ENCODE measurements around the gene GSK3B.
"Not testable (repeated sequence)": the region's sequence is repeated elsewhere in the genome, so short reads cannot be mapped to it uniquely, and the experiment has no call there.

GSK3B gene

DNA sequence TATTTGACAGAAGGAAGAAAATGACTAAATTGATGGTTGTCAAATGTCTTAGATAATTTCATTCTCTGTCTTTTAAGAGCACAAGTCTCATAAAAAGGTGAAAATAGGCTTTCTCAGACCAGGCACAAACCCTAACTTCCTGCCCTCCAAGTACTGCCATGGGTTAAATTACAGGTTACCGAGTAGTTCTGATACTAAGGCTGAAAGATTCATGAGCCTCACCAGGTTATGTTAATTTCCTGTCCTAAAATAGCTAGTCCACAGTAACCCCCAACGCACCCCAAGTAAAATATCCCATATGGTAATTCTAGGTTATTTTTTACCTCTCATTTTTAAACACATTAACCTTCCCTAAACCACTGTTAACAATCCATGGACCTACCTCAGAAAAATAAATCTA, 42.0 kb downstream of the GSK3B start:
- no peak for DNase-seq

DNA sequence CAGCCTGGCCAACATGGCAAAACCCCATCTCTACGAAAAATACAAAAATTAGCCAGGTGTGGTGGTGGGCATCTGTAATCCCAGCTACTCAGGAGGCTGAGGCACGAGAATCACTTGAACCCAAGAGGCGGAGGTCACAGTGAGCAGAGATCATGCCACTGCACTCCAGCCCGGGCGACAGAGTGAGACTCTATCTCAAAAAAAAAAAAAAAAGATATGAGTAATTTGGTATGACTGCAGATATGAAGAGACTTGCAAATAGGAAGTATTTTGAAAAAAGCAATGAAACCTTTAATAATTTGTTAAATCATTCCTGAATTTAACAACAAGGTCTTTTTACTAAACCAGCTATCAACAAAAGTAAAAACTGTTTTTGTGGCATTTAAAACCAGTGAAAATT, 42.7 kb downstream of the GSK3B start:
- DNase-seq, result not testable (repeated sequence)

DNA sequence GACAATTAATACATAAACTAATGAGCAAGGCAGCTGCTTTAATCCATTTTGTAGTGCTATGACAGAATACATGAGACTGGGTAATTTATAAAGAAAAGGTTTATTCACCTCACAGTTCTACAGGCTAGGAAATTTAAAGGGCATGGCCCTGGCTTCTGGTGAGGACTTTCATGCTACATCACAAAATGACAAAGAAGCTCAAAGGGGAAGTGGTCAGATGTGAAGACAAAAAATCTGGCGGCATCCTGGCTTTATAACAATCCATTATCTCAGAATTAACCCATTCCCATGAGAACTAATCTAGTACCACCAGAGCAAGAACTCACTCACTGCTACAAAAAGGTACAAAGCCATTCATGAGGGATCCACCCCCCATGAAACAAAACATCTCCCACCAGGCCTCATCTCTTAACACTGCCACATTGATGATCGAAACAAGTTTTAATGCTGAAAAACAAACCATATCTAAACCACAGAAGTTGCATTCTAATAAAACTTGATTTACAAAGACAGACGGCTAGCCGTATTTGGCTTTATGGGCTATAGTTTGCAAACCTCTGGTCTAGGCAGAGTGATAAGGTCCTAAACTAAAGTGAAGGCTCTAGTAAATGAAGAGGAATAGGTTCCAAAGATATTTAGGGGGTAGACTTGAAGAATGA, 44.2 kb downstream of the GSK3B start:
- no peak for DNase-seq

DNA sequence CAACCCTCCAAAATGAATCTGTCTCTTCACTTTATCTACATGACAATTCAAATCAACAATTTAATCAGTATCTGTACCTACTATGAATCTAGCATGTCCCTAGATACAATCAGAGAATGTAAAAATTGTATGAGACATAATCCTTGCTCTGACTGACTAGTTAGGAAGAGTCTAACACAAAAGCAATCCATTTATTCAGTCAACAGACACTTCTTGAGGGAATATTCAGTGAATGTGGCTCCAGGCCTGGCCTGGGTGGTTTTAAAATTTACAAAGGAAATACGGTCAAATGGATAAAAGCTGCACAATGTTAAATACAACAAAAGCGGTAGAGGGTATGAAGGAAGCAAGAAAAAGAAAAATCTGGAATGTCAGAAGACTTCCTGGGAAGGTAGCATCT, 45.2 kb downstream of the GSK3B start:
- DNase-seq, result no peak

DNA sequence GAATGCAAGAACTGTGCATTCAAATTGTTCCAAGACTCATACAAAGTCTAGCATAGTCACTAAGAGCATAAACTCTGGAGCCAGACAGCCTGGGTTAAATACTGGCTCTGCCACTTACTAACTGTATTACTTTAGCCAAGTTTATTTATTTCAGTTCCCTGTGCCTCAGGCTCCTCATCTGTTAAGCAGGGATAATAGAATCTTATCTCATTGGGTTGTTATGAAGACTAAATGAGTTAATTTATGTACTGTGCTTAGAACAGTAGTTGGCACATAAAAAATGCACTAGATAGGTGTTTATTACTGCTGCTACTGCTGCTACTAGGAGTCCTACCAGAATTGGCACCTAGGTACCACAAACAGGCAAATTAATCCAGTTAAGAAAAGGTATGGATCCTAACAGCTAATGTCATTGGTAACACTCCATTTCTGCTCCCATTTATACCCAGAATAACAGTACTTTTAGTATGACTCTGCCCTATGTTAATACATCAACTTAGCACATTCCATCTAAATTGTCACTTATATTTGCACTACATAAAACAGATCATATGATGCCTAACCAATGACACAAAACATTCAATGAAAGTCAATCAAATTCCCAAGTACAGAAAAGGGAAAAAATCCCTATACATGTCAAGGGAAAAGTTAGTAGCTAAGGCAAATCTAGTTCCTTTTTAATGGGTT, 45.7 kb downstream of the GSK3B start:
- no peak for DNase-seq

DNA sequence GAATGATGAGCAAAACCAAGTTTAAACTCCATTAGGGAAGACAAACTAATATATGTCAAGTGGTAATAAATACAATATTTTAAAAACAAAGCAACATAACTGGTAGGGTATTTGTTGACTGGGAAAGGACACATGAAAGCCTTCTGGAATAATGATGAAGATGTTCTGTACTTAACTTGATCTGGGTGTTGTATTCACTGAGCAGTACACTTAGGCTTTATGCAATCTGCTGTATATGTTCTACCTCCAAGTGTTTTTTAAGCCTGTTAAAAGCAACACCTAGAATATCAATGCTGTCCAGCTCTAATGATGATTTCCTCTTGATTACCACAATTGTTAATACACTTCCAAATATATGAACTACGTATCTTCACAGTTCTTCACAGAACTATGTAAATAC, 46.6 kb downstream of the GSK3B start:
- DNase-seq, result no peak

DNA sequence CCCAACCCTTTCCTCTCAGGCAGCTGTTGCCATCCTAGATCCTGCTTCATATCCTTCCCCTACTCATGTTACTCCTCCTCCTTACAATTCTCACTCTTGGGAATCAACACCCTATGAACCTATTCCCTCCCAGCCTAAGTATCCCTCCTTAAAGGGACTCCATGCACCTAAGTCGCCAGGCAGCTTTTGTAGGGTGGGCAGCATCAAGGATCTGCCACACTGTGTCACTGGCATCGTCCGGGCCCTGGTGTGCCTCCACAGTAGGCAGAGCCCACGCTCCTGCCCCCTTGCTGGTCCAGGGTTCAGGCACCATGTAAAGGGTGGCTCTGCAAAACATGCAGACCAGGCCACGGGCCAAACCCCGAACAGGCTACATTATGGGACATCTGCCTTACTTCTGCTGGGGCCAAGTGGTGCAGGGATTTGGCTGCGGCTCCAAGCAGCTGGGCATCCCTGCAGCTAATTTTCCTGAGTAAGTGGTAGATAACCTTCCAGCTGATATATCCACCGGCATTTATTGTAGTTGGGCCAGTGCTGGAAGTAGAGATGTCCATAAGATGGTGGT, 53.4 kb downstream of the GSK3B start:
- DNase-seq, result no peak

DNA sequence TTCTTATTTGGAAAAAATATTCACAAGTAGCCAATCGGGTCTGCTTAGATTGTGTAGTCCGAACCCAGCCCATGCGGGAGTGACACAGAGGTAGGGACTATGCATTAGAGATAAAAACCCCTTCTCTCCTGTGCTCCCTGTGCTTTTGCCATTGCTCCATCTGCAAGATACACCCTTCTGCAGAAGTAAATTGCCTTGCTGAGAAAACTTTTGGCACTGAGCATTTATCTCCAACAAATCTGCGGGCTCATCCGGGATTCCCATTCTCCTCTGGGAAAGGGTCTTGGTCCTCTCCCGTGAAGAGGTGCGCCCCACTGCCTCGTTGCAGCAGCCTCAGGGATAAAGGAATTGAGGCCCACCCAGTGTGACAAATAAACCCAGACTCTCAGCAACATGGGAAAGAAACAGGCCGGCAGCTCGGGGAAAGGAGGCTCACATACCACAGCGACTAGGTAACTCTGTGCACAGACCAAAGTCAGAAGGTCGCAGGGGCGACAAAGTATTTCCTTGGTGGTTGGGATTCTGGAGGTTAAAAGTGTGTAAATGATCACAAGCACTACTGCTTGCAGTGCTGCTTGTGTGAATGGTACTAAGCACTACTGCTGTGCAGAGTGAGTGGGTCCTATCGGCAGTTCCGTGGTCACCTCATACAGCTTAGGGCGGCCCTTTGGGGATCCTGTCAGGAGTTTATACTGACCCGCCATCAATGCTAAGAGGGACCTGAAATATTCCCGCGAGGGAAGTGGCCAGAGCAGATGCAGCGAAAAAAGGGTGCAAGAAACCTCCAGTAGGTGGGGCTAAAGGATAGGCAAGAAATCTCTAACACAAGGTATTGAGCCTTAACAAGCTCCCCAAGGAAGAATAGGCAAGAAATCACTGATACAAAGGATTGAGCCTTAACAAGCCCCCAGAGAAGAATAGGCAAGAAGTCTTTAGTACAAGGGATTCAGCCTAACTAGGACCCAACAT, 54.3 kb downstream of the GSK3B start:
- no peak for DNase-seq

DNA sequence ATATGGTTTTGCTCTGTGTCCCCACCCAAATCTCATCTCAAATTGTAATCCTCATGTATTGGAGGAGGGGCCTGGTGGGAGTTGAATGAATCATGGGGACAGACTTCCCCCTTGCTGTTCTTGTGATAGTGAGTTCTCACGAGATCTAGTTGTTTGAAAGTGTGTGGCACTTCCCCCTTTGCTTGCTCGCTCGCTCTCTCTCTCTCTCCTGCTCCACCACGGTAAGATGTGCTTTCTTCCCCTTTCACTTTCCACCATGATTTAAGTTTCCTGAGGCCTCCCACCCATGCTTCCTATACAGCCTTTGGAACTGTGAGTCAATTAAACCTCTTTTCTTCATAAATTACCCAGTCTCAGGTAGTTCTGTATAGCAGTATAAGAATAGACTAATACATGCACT, 60.7 kb downstream of the GSK3B start:
- no peak for DNase-seq

DNA sequence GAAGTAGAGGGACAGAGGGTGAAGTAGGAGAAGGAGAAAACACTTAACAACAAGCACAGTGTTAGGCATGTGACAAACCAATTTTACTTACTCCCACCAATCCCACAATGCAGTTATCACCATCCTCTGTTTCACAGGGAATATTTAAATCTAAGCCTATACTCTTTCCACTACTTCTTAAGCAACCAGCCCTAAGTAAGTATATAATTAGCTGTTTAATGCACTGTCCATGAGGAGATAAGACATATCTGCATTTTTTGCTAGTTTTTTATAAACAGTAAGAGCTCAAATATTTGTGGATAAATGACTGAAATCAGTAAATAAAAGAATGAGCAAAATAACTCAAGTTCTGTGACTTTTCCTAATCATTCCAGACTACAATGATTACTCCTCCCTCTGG, 62.7 kb downstream of the GSK3B start:
- no peak for DNase-seq

DNA sequence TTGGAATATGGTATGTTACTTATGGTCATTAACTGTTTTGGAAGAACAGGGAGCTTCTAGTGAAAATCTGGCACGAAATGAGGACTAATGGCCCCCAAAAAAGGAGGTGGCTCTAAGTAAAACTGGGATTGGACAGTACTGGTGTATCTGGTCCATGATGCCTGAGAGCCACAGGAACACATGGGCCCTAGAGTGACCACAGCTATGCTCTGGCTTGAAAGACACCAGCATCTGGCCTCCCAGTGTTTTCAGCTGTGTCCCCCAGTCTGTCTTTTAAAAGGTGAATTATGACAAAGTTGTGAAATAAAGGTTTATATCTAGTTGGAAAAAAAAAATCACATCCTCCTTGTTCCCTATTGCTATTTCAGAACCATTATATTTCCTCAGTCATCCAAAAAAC, 64.5 kb downstream of the GSK3B start:
- DNase-seq, result no peak

DNA sequence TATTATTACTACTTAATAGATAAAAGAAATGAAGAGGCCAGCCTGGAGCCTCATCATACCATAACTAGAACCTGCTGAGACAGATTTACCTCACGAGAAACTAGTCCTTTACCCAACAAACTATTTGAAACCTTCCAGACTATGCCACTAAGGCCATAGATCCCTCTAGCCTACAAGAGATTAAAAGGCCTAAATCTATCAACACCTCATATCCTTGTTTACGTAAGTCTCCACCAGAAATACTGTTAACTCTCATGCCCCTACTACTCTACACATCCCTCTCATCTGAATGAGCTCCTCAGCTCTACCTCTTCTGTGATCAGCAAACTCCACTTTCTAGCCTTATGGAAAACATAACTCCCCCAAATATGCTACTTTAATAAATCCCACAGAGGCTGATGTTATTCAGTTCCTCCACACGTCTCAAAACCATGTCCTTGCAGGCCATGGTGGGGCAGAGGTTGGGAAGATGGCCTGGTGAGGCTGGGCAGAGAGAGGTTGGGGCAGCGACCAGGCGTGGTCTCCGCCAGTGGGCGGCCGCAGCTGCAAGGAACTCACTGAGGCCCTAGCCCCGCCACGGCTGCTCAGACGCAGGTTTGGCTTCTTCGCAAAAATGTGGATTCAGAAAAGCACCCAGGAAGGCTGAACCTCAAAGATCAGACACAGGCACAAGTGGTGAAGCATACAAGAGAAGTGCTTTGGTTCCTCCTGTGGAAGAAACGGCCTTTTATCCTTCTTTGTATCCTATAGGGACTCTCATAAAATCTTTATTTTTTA, 65.8 kb downstream of the GSK3B start:
- DNase-seq, result no peak

DNA sequence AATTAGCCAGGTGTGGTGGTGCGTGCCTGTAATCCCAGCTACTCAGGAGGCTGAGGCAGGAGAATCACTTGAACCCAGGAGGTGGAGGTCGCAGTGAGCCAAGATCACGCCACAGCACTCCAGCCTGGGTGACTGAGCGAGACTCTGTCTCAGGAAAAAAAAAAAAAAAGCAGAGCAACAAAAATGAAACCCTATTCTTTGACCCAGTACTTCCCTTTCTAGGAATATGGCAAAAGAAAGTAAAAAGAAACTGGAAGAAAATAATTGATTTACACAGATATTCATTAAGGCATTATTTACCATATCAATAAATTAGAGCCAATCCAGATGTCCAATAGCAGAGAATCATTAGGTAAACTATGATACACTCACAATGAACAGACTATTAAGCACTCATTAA, 67.0 kb downstream of the GSK3B start:
- DNase-seq, result no peak

DNA sequence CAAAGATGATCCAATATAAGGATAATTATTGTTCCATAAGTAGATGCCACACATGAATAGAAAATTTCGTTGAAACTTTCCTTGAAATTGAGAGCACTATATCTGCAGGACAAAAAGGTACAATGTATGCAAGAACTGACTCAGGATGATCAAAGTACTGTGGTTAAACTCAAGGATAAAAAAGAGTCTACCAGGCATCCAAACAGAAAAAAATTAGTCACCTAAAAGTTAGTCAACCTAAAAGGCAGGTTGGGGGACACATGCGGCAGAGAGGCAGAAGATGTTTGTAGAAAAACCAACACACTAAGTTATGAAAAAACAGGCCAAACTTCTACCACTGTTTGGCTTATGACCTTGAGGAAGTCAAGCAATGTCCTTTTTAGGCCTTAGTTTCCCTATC, 68.7 kb downstream of the GSK3B start:
- no peak for DNase-seq

DNA sequence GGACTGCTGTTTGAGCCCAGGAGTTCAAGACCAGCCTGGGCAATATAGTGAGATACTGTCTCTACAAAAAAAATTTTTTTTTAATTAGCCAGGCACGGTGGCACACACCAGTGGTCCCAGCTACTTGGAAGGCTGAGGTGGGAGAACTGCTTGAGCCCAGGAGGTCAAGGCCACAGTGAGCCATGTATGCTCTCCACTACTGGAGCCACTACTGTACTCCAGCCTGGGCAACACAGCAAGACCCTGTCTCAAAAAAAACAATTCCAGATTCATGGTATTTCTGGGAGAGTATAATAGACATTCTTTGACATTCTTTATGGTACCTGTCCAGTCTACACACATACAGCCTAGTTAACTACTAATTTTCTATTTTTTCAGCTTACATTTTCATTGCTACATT, 70.1 kb downstream of the GSK3B start:
- DNase-seq, result no peak

DNA sequence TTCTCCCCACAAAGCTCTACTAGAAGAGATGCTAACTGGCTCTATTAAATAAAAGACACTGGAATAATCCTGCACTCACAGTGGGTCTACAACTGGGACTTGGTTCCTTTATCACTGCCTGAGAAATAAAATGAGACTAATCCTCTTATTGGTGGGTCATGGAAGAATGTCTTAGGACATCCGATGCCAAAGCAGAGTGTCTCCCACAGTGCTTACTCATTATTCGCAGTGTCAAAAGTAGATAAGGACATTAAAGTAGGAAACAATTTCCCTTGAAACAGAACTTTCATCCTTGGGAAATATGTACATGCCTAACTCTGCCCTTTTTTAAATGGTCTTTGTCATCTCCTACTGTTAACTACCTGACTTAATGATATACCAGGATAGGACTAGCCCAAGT, 71.5 kb downstream of the GSK3B start:
- DNase-seq, result no peak

DNA sequence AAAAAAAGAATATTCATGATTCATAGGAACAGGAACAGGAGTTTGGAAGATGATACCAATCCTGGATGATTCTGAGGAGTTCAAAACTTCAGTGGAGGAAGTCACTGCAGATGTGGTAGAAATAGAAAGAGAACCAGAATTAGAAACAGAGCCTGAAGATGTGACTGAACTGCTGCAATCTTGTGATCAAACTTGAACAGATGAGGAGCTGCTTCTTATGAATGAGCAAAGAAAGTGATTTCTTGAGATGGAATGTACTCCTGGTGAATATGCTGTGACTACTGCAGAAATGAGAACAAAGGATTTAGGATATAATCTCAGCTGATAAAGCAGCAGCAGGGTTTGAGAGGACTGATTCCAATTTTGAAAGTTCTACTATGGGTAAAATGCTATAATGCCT, 72.7 kb downstream of the GSK3B start:
- no peak for DNase-seq

DNA sequence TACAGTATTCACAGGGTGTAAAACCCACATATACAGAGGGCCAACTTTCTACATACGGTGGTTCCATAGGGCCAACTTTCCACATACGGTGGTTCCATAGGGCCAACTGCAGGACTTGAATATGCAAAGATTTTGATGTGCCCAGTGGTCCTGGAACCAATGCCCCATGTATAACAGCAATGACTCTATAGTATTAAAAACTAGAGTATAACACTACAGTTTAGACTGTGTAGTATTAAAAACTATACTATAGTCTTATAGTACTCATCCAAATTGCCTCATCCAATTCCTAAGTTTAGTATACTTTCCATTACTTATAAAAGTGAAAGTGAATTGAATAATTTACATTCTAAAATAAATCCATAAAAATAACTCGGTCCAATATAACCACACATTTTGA, 75.9 kb downstream of the GSK3B start:
- no peak for DNase-seq

DNA sequence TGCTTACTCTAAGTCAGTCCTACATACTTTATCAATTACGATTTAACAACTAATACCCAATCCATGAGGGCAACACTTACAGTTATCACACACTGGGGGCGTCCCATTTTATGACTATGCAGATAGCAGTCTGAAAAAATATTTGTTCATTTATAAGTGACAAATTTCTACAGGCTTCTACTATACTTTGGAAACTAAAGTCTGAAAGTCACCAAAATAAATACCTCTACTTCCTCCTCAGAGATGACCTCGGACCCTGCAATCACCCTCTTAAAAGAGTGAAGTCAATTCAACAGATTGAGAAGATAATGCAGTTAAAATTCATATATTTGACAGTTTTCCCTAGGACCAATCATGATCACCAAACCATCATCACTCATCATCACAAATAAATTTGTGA, 76.6 kb downstream of the GSK3B start:
- no peak for DNase-seq

DNA sequence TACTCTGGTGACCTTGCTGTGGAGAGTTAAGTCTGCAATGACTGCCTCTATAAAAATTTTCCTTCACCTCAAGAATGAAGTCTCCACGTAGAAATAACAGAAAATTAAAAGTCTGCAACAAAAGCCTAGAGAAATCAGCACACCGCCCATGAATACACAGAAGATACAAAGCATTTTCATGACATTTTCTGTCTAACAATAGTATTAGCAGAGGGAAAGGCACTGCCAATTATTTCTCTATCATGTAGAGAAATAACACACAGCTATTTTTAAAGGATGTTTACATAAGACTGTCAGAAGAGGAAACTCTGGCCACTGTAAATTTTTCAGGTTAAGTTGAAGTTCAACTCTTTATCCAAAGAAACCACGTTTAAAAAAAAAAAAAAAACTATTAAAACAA, 80.8 kb downstream of the GSK3B start:
- no peak for DNase-seq

DNA sequence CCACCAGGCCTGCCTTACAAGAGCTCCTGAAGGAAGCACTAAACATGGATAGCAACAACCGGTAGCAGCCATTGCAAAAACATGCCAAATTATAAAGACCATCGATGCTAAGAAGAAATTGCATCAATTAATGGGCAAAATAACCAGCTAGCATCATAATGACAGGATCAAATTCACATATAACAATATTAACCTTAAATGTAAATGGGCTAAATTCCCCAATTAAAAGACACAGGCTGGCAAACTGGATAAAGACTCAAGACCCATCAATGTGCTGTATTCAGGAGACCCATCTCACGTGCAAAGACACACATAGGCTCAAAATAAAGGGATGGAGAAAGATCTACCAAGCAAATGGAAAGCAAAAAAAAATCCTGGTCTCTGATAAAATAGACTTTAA, 88.5 kb downstream of the GSK3B start:
- not testable (repeated sequence) for DNase-seq

DNA sequence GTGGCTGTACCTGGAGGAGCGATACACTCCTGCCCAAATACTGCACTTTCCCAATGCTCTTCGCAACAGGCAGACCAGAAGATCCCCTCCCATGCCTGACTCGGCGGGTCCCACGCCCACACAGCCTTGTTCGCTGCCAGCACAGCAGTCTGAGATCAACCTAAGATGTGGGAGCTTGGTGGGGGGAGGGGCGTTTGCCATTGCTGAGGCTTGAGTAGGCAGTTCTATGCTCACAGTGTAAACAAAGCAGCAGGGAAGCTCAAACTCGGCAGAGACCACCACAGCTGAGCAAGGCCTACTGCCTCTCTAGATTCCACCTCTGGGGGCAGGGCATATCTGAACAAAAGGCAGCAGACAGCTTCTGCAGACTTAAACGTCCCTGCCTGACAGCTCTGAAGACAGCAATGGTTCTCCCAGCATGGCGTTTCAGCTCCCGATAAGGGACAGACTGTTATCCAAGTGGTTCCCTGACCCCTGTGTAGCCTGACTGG, 90.2 kb downstream of the GSK3B start:
- DNase-seq, result not testable (repeated sequence)

DNA sequence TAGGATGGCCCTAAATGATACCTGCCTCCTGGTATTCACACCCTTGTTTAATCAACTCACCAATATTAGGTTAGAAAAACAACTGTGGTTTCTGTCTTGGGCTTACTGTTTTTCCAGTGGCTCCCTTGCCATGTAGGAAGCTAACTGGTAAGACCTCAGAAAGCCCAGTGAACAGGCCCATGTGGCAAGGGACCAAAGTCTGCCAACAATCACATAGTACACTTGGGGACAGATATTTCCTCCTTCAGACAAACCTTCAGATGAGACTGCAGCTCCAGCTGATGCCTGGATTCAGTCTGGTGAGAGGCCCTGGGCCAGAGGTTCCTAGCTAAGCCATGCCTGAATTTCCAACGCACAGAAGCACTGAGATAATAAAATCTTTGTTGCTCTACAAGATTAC, 96.1 kb downstream of the GSK3B start:
- DNase-seq, result no peak

All from activated CD8-positive, alpha-beta memory T cell treated with anti-CD3 and anti-CD28 coated beads for 24 hours (primary cell).